ENCODE measurements around the gene REXO1. TPM values are rescaled to one million over a fixed set of nuclear protein-coding genes. Genes with fewer than 3 reads are reported as not detected.

Gene REXO1
- total RNA-seq, 1 experiment from 2014 or later = 52.1 TPM

- no peak for DNase-seq (ENCODE audit: low read depth, low spot score)
- Histone ChIP-seq H3K27ac (ENCODE audit: low read length) (no peak overlapping the region), H3K4me1 (ENCODE audit: control insufficient read depth, insufficient read depth, low read length) (peaks cover 14% of the 10 kb centered on the region; the same call in 1 of the 2 replicates), H3K27me3 (ENCODE audit: control insufficient read depth, insufficient read depth, low read length) (no peaks in the 10 kb centered on the region), H3K4me3 (ENCODE audit: low read depth in 2 of 2, low read length in 2 of 2) (no peak overlapping the region), H3K36me3 (ENCODE audit: control insufficient read depth, insufficient read depth, low read length) (no peaks in the 10 kb centered on the region), H3K9me3 (ENCODE audit: control insufficient read depth, insufficient read depth, low read depth, low read length) (no peaks in the 10 kb centered on the region)
- CTCF ChIA-PET = no interaction called here
- TF ChIP-seq REST (IDR thresholded peaks at IDR 0.05; ENCODE audit: insufficient read depth in 1 of 2, low read depth in 2 of 2, low read length in 1 of 2) = no peak
- no peak for TF ChIP-seq CTCF (IDR thresholded peaks at IDR 0.05)
- no peak for TF ChIP-seq POLR2AphosphoS5 (IDR thresholded peaks at IDR 0.05; ENCODE audit: low read depth, low read length)
- in situ Hi-C loops (cut with HindIII; ENCODE audit: low pct_unique_long_range_greater_than_20kb, low sequenced_read_pairs) (no loop called here), intact Hi-C loops (cut with micrococcal nuclease; ENCODE audit: unreplicated experiment) (no loop called here)
- BruUV-seq (replicated peaks) = no TSS peak
- POLR2A ChIA-PET = no interaction called here
- no peak for ATAC-seq
Measured at GRCh38 chr19:1815605-1816529, 32.4 kb downstream of the REXO1 start.

GRCh38 chr19:1814833-1815604, 33.3 kb downstream of the REXO1 start:
- intact Hi-C loops (cut with micrococcal nuclease; ENCODE audit: unreplicated experiment) = no loop called here
- no peak overlapping the region for H3K27ac ChIP-seq (ENCODE audit: low read length)
- ChIA-PET POLR2A (interaction anchor here (0.6 kb wide), 2 partner anchors 25 to 37 kb away, joined by 9 to 14 read pairs; no protein-coding TSS in a partner anchor), CTCF (interaction anchor here (0.8 kb wide), 1 partner anchor 11 kb away, joined by 4 read pairs; no protein-coding TSS in a partner anchor)
- H3K36me3 ChIP-seq (ENCODE audit: control insufficient read depth, insufficient read depth, low read length) = no peaks in the 10 kb centered on the region
- no peaks in the 10 kb centered on the region for H3K9me3 ChIP-seq (ENCODE audit: control insufficient read depth, insufficient read depth, low read depth, low read length)
- no peaks in the 10 kb centered on the region for H3K27me3 ChIP-seq (ENCODE audit: control insufficient read depth, insufficient read depth, low read length)
- no peak for ATAC-seq
- no peak for TF ChIP-seq SIN3A (IDR thresholded peaks at IDR 0.05; ENCODE audit: borderline replicate concordance, insufficient read depth, low read depth, low read length)
- BruUV-seq (replicated peaks) = no TSS peak
- no peak overlapping the region for H3K4me3 ChIP-seq (ENCODE audit: low read depth in 2 of 2, low read length in 2 of 2)
- H3K4me1 ChIP-seq (ENCODE audit: control insufficient read depth, insufficient read depth, low read length) = peaks cover 16% of the 10 kb centered on the region; the same call in 1 of the 2 replicates
- DNase-seq (ENCODE audit: low read depth, low spot score) = no peak
- in situ Hi-C loops (cut with HindIII; ENCODE audit: low pct_unique_long_range_greater_than_20kb, low sequenced_read_pairs) = no loop called here

Data from Panc1 (cell line).